Activated CD8-positive, alpha-beta memory T cell treated with anti-CD3 and anti-CD28 coated beads for 48 hours (primary cell): ENCODE data around the gene GBX2.

Experiments
- DNase-seq, 3 experiments: peaks; one replicate each; pipeline ENCODE4 v3.0.0-alpha.2; 2020; ENCODE audit warnings: low read depth in 2 of 3, low spot score in 2 of 3

GBX2 gene

DNA sequence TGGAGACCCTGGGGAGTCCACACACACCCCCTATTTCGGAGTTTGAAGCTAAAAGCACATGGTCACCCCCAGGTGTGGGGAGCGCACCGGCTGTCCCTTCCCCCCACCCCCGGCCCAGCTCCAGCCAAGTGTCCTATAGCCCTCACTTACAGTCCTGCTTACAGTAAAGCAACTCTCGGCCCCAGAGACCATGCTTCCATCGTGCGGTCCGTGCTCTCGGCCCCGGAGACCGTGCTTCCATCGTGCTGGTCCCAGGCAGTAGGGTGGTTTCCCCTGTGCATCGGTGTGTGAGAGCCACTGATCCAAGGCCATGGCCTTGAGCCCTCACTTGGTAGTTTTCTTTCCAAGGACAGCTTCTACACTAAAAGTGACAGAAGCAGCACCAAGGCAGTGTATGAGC lies 48.7 kb downstream of the GBX2 start:
- DNase-seq: no peak

DNA sequence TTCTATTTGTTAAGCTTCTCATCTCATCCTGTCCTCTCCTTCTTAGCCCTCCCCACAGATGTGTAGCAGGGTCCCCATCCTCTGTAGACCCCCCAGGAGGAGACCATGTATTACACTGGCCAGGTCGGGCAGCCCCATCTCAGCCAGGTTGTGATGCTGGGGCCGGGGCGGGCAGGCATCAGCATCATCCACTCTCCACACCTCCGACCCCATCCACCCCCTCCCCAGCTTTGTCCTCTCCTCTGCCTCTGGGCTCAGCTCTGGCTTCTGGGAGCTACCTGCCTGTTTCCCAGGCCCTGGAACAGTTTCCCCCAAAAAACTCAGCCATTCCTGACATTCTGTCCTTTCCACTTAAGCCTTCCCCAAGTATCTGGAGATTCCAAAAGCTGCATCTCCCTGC lies 49.2 kb downstream of the GBX2 start:
- no peak for DNase-seq

DNA sequence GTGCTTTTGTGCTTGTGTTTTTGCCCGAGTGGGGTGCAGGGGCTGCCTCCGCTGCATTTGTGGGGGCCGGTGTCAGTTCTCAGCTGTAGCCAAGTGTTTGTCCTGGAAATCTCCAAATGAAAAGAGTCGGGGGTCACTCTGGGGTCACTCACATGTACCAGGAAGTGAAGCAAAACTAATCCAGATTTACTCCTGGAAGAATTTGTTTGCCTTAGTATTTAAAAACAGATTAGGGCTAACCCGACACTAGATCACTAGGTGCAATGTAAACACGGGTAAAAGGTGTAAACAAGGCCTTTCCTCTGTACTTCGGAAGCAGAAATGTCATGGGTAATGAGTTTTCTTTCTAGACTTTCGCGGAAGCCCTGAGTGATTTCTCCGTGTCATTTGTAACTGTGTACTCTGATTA lies 50.3 kb downstream of the GBX2 start:
- DNase-seq: no peak

DNA sequence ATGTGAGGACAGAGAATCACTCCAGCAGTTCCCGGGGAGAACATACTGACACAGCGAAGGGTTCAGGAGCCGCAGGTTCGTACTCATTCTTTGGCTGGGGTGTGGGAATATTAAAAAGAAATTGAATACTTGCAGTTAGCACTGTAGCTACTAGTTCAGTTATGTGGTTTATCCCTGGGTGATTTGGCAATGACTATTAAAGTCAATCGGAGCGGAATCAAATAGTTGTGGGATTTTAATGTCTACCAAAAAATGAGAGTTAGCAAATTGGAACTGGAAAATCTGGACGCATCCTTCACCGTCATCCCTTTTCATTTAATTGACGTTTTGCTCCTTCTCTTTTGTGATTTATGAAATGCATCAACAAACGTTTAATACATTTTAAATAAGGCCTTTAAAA lies 50.8 kb downstream of the GBX2 start:
- no peak for DNase-seq
